Prostate gland (tissue), 2 donors: ENCODE data around the gene ELOVL5. TPM values are rescaled to one million over a fixed set of nuclear protein-coding genes. Genes with fewer than 3 reads are reported as not detected.
"Not testable (repeated sequence)": the region's sequence is repeated elsewhere in the genome, so short reads cannot be mapped to it uniquely, and the experiment has no call there.

Experiments used
- DNase-seq: peaks from one replicate; pipeline ENCODE4 v3.0.0-alpha.2; 2019; ENCODE audit warnings: low spot score
- H3K27ac ChIP-seq, 2 donors: fragments of 200-600 bp; sonication (generic); 2 replicates each; pipeline ENCODE4 v1.5.1; 2017 to 2019
- H3K27me3 ChIP-seq: fragments of 200-600 bp; sonication (generic); replicated peaks from 2 replicates; pipeline ENCODE4 v1.5.1; 2019; ENCODE audit not compliant: insufficient read depth
- H3K36me3 ChIP-seq, 2 donors: fragments of 200-600 bp; sonication (generic); 1 replicate in 1 of 2; 2 replicates in 1 of 2; pipeline versions ENCODE4 v1.5.1 to v1.8.1; 2017 to 2019
- H3K4me1 ChIP-seq: fragments of 200-600 bp; sonication (generic); replicated peaks from 2 replicates; pipeline ENCODE4 v1.5.1; 2019
- H3K4me3 ChIP-seq, 2 donors: fragments of 200-600 bp; sonication (generic); 2 replicates each; pipeline ENCODE4 v1.5.1; 2017 to 2019
- H3K9me3 ChIP-seq: fragments of 200-600 bp; sonication (generic); 2 replicates; pipeline ENCODE4 v1.5.1; 2017
- CTCF ChIP-seq, 4 experiments: fragments of 200-600 bp in 2 of 4; fragments of 450-650 bp in 2 of 4; sonication (generic) in 2 of 4; IDR thresholded peaks; 1 replicate in 3 of 4; 2 replicates in 1 of 4; pipeline ENCODE4 v1.5.1; 2016 to 2019; ENCODE audit warnings: antibody characterized with exemption in 4 of 4, mild to moderate bottlenecking in 2 of 4, moderate library complexity in 2 of 4
- POLR2A ChIP-seq: fragments of 450-650 bp; IDR thresholded peaks from one replicate; pipeline ENCODE4 v1.6.1; 2016; ENCODE audit warnings: antibody characterized with exemption, mild to moderate bottlenecking
- POLR2AphosphoS5 ChIP-seq: sonication (generic); formaldehyde crosslinking; IDR thresholded peaks from one replicate; pipeline ENCODE4 v1.6.1; 2017; ENCODE audit warnings: antibody characterized with exemption
- WGBS: methylation state at CpG from one replicate; pipeline ENCODE4 v1.1.5; 2018; 5-methylcytosine and 5-hydroxymethylcytosine counted together
- intact Hi-C: fragments of 100-400 bp; cut with DNase I; formaldehyde crosslinking; loops from one replicate; pipeline ENCODE4 v1.14.2; 2022
- total RNA-seq, 2 donors: library from RNA; depleted of rRNA; stranded (reverse); fragments of >200 nt; gene quantifications; one replicate each; pipeline ENCODE4 v1.1.0, GENCODE V29; 2016

ELOVL5 gene
- total RNA-seq, 2 donors from 2014 or later, result 193 to 353 TPM

GRCh38 chr6:53320964-53321363 is 27.8 kb downstream of the ELOVL5 start:
- TF ChIP-seq CTCF (IDR thresholded peaks at IDR 0.05), result no peak
- Histone ChIP-seq H3K4me1 (peaks cover 12% of the 10 kb centered on the region), H3K4me3 (no peak overlapping the region), H3K36me3 (no peaks in the 10 kb centered on the region), H3K27ac (no peak overlapping the region), H3K9me3 (no peaks in the 10 kb centered on the region), H3K27me3 (no peaks in the 10 kb centered on the region)
- no peak for DNase-seq
- WGBS, result 76% methylated on average over 5 of the region's 5 CpGs
- intact Hi-C loops, result no loop called here

DNA sequence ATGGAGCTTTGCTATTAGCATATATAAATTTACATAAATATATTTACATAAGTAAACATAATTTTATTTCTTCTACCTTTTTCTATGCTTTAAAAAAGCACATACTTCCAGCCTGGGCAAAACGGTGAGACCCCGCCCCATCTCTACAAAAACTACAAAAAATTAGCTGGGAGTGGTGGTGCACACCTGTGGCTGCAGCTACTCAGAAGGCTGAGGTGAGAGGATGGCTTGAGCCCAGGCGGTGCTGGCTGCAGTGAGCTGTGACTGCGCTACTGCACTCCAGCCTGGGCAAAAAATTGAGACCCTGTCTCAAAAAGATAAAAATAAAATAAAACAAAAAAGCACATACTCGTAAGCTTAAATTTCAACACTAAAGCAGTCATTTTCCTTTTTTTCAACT is 30.3 kb downstream of the ELOVL5 start:
- H3K27ac ChIP-seq, result no peak overlapping the region
- no peak for DNase-seq
- intact Hi-C loops, result no loop called here
- no peak for TF ChIP-seq CTCF (IDR thresholded peaks at IDR 0.05)
- no peak for TF ChIP-seq POLR2AphosphoS5
- no peak for TF ChIP-seq POLR2A
- H3K27me3 ChIP-seq, result no peaks in the 10 kb centered on the region
- WGBS, result 92% methylated on average over 5 of the region's 5 CpGs
- H3K4me1 ChIP-seq, result peaks cover 9% of the 10 kb centered on the region
- no peaks in the 10 kb centered on the region for H3K36me3 ChIP-seq
- H3K9me3 ChIP-seq, result no peaks in the 10 kb centered on the region
- H3K4me3 ChIP-seq, result no peak overlapping the region

GRCh38 chr6:53317861-53318260 is 30.9 kb downstream of the ELOVL5 start:
- DNase-seq, result no peak
- no peak for TF ChIP-seq POLR2AphosphoS5
- TF ChIP-seq POLR2A, result no peak
- no peak for TF ChIP-seq CTCF (IDR thresholded peaks at IDR 0.05)
- intact Hi-C loops, result no loop called here
- Histone ChIP-seq H3K27me3 (no peaks in the 10 kb centered on the region), H3K27ac (no peak overlapping the region), H3K36me3 (no peaks in the 10 kb centered on the region), H3K4me3 (no peak overlapping the region), H3K4me1 (peaks cover 9% of the 10 kb centered on the region), H3K9me3 (no peaks in the 10 kb centered on the region)
- 89% methylated on average over 2 of the region's 2 CpGs for WGBS

DNA sequence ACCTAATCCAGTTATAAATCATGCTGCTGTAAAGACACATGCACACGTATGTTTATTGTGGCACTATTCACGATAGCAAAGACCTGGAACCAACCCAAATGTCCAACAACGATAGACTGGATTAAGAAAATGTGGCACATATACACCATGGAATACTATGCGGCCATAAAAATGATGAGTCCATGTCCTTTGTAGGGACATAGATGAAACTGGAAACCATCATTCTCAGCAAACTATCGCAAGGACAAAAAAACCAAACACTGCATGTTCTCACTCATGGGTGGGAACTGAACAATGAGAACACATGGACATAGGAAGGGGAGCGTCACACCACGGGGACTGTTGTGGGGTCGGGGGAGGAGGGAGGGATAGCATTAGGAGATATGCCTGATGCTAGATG is 31.5 kb downstream of the ELOVL5 start:
- H3K4me1 ChIP-seq, H3K9me3 ChIP-seq, H3K27me3 ChIP-seq, H3K36me3 ChIP-seq, H3K27ac ChIP-seq, intact Hi-C loops, H3K4me3 ChIP-seq, DNase-seq: not testable (repeated sequence)
- 75% methylated on average over 8 of the region's 8 CpGs for WGBS

- H3K9me3 ChIP-seq, result no peaks in the 10 kb centered on the region
- intact Hi-C loops, result no loop called here
- no peaks in the 10 kb centered on the region for H3K36me3 ChIP-seq
- H3K4me3 ChIP-seq, result no peak overlapping the region
- H3K27ac ChIP-seq, result no peak overlapping the region
- no peaks in the 10 kb centered on the region for H3K27me3 ChIP-seq
- DNase-seq, result no peak
- no peaks in the 10 kb centered on the region for H3K4me1 ChIP-seq
- no peak for TF ChIP-seq POLR2A
- TF ChIP-seq CTCF (IDR thresholded peaks at IDR 0.05), result no peak
These were observed 32.6 kb downstream of the ELOVL5 start for GRCh38 chr6:53316142-53316541.
